CD4-positive, alpha-beta T cell (primary cell): ENCODE results near the gene NEBL. TPM values are rescaled to one million over a fixed set of nuclear protein-coding genes. Genes with fewer than 3 reads are reported as not detected.

Experiments
- ATAC-seq: fragments of 200-7000 bp; cut with Tn5 transposase; one replicate; pipeline ENCODE4 v1.10.0; 2022; ENCODE audit warnings: mild to moderate bottlenecking; ENCODE audit not compliant: poor library complexity
- CTCF ChIA-PET: fragments of 350-600 bp; sonication (Branson Sonifier 250); formaldehyde crosslinking; loops from one replicate; lab custom pipeline; 2021; ENCODE audit warnings: antibody characterized with exemption, inconsistent platforms; lab: Charles Lee
- POLR2A ChIA-PET: fragments of 350-600 bp; sonication (Branson Sonifier 250); formaldehyde crosslinking; loops from one replicate; lab custom pipeline; 2021; ENCODE audit warnings: antibody characterized with exemption, inconsistent platforms; lab: Charles Lee
- DNase-seq, 14 experiments: peaks; one replicate each; pipeline ENCODE4 v3.0.0-alpha.2; 2013 to 2020; ENCODE audit warnings: mixed read lengths in 2 of 14
- H3K27ac ChIP-seq, 2 donors: one replicate each; pipeline versions ENCODE4 v1.5.1 to v1.7.0; 2013; ENCODE audit warnings: low read length in 2 of 2, low read depth in 1 of 2, mild to moderate bottlenecking in 1 of 2
- H3K27me3 ChIP-seq, 2 experiments: 1 replicate in 1 of 2; 2 replicates in 1 of 2; pipeline versions ENCODE4 v1.6.1 to v1.7.0; 2013; ENCODE audit warnings: low read length in 2 of 2, control low read depth in 1 of 2, mild to moderate bottlenecking in 1 of 2, moderate library complexity in 1 of 2; ENCODE audit not compliant: insufficient read depth in 2 of 2, control insufficient read depth in 1 of 2
- H3K36me3 ChIP-seq: one replicate; pipeline ENCODE4 v1.6.1; 2013; ENCODE audit warnings: low read length, control low read depth; ENCODE audit not compliant: insufficient read depth
- H3K4me1 ChIP-seq: one replicate; pipeline ENCODE4 v1.6.1; 2013; ENCODE audit warnings: low read length, control low read depth; ENCODE audit not compliant: insufficient read depth
- H3K4me3 ChIP-seq: one replicate; pipeline ENCODE4 v1.5.1; 2013; ENCODE audit warnings: mild to moderate bottlenecking, low read length, moderate library complexity
- H3K9me3 ChIP-seq, 2 experiments: 1 replicate in 1 of 2; 2 replicates in 1 of 2; pipeline versions ENCODE4 v1.6.1 to v1.7.0; 2013; ENCODE audit warnings: low read length in 2 of 2, mild to moderate bottlenecking in 2 of 2, control low read depth in 1 of 2, moderate library complexity in 1 of 2; ENCODE audit not compliant: control insufficient read depth in 1 of 2, insufficient read depth in 1 of 2
- H3K27ac Mint-ChIP-seq: one replicate; pipeline ENCODE4 v1.8.0; 2020; ENCODE audit warnings: mixed read lengths
- H3K27me3 Mint-ChIP-seq: one replicate; pipeline ENCODE4 v1.8.0; 2021; ENCODE audit warnings: mixed read lengths
- H3K36me3 Mint-ChIP-seq: one replicate; pipeline ENCODE4 v1.8.0; 2021; ENCODE audit warnings: low read depth, mixed read lengths
- H3K4me1 Mint-ChIP-seq: one replicate; pipeline ENCODE4 v1.8.0; 2021; ENCODE audit warnings: low read depth, mixed read lengths
- H3K4me3 Mint-ChIP-seq: one replicate; pipeline ENCODE4 v1.8.0; 2020; ENCODE audit warnings: mild to moderate bottlenecking, mixed read lengths
- H3K9me3 Mint-ChIP-seq: one replicate; pipeline ENCODE4 v1.8.0; 2020; ENCODE audit warnings: mixed read lengths
- intact Hi-C, 2 experiments: fragments of 100-400 bp; cut with DNase I in 1 of 2; cut with micrococcal nuclease in 1 of 2; formaldehyde crosslinking; loops; one replicate each; pipeline versions ENCODE4 v1.15.1 to v1.9.0; 2023 to 2025; cut with DNase I, micrococcal nuclease
- total RNA-seq, 174 experiments: library from RNA in 2 of 174; stranded (reverse) in 2 of 174; gene quantifications; one replicate each; pipeline ENCODE4 v1.2.3 and lab custom pipeline; 2021 to 2026
- TF ChIP-seq, protein P1 (sequence below): fragments of 200-600 bp; IDR thresholded peaks from one replicate; pipeline ENCODE4 v1.8.0; 2022; ENCODE audit warnings: antibody characterized with exemption, mild to moderate bottlenecking

The NEBL gene
- total RNA-seq, 2 experiments from 2014 or later, result 0.17 to 0.22 TPM

DNA sequence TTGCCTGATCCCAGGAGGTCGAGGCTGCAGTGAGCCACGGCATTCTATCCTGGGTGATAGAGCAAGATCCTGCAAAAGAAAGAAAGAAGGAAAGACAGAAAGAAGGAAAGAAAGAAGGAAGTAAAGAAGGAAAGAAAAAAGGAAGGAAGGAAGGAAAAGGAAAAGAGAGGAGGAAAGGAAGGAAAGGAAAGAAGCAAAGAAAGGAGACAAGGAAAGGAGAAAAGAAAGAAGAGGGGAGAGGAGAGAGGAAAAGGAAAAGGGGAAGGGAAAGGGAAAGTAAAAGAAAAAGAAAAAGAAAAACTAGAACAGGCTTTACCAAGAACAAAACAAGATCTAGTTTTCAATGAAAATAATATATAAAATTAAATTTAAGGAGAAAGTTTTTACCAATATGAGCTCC is 15.0 kb downstream of the NEBL start:
- no peak for ATAC-seq
- Histone ChIP-seq H3K27me3 (no peaks in the 10 kb centered on the region), H3K4me1 (no peaks in the 10 kb centered on the region)

DNA sequence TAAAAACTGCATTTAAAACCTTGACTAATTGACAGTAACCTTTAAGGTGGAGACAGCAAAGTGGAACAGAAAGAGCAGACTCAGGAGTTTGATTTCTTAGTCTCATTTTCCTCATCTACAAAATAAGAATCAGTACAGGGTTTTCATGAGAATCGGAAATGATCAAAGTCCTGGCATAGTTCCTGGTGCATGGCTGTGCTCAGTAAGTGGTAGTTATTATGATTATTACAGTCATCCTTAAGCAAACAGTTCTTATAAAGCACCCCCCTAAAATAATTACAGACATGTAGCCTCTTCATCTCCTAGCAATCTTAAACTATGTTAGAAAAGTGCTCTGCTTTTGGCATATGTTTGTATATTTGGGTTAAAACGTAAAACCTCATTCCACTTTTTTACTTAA is 18.0 kb downstream of the NEBL start:
- Mint-ChIP-seq H3K27ac (no peak overlapping the region), H3K4me3 (no peak overlapping the region), H3K9me3 (no peaks in the 10 kb centered on the region), H3K27me3 (no peaks in the 10 kb centered on the region), H3K4me1 (no peaks in the 10 kb centered on the region), H3K36me3 (no peaks in the 10 kb centered on the region)
- intact Hi-C loops, result no loop called here
- Histone ChIP-seq H3K27ac (no peak overlapping the region), H3K27me3 (no peaks in the 10 kb centered on the region), H3K4me1 (no peaks in the 10 kb centered on the region), H3K9me3 (no peaks in the 10 kb centered on the region), H3K36me3 (no peaks in the 10 kb centered on the region), H3K4me3 (no peak overlapping the region)
- TF ChIP-seq, protein P1, sequence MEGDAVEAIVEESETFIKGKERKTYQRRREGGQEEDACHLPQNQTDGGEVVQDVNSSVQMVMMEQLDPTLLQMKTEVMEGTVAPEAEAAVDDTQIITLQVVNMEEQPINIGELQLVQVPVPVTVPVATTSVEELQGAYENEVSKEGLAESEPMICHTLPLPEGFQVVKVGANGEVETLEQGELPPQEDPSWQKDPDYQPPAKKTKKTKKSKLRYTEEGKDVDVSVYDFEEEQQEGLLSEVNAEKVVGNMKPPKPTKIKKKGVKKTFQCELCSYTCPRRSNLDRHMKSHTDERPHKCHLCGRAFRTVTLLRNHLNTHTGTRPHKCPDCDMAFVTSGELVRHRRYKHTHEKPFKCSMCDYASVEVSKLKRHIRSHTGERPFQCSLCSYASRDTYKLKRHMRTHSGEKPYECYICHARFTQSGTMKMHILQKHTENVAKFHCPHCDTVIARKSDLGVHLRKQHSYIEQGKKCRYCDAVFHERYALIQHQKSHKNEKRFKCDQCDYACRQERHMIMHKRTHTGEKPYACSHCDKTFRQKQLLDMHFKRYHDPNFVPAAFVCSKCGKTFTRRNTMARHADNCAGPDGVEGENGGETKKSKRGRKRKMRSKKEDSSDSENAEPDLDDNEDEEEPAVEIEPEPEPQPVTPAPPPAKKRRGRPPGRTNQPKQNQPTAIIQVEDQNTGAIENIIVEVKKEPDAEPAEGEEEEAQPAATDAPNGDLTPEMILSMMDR, result no peak
- ATAC-seq (no peak), DNase-seq (no peak)
- POLR2A ChIA-PET, result no interaction called here
- CTCF ChIA-PET, result no interaction called here

More for the DNA sequence above, 15.0 kb downstream of the NEBL start:
- H3K27ac Mint-ChIP-seq, result no peak overlapping the region
- no peak overlapping the region for H3K27ac ChIP-seq
- TF ChIP-seq, protein P1, result no peak
- intact Hi-C loops, result no loop called here
- ChIA-PET POLR2A (no interaction called here), CTCF (no interaction called here)
- H3K4me1 Mint-ChIP-seq, result no peaks in the 10 kb centered on the region
- H3K27me3 Mint-ChIP-seq, result no peaks in the 10 kb centered on the region
- H3K36me3 Mint-ChIP-seq, result no peaks in the 10 kb centered on the region
- H3K4me3 ChIP-seq, result no peak overlapping the region
- no peaks in the 10 kb centered on the region for H3K9me3 ChIP-seq
- no peaks in the 10 kb centered on the region for H3K36me3 ChIP-seq
- H3K4me3 Mint-ChIP-seq, result no peak overlapping the region
- no peak for DNase-seq
- H3K9me3 Mint-ChIP-seq, result no peaks in the 10 kb centered on the region

DNA sequence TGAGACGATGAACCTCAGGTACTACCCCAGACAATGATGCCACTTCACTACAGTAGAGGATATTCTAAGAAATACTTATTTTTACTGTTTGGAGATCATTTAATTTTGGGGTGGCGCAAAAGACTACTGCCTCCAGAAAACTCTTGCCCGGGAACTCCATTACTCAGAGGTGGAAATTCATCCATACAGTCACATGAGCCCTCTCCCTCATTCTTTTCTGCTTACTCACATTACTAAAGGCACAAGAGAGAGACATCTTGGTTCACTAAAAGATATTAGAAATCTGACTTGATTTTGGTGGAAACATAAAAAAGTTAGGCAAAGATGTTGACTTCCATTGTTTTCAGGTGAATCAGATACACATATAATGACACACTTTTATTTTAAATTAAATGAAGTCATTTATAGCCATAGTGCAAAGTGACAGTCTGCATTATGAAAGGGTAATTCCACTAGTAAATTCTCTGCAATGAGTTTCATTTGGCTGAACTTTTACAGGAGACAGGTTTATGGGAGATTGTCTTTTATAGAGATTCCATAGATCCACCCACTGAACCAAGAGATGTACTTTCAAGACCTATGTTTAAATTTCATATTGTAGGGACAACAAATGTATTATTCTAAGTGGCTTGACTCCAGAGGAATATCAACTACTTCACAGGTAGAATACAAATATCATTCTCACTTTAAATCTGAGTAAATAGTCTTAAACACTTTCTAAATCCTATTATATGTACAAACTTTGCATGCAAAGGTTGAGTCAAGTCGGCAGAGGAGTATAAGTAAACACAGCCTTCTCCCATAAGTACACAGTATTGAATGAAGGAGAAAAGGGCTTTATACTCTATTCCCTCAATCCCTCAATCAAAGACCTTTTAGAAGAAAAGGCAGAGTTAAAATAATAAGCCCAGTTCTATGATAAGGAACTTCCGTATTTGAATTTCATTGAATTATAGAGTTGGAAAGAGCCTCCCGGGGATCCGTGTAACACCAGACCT is 18.8 kb downstream of the NEBL start:
- H3K27me3 Mint-ChIP-seq, result no peaks in the 10 kb centered on the region
- H3K36me3 Mint-ChIP-seq, result no peaks in the 10 kb centered on the region
- DNase-seq (no peak), ATAC-seq (no peak)
- TF ChIP-seq, protein P1, result no peak
- Histone ChIP-seq H3K36me3 (no peaks in the 10 kb centered on the region), H3K9me3 (no peaks in the 10 kb centered on the region), H3K4me1 (no peaks in the 10 kb centered on the region), H3K27ac (no peak overlapping the region), H3K27me3 (no peaks in the 10 kb centered on the region), H3K4me3 (no peak overlapping the region)
- intact Hi-C loops, result no loop called here
- H3K9me3 Mint-ChIP-seq, result peaks cover under 1% of the 10 kb centered on the region
- H3K4me1 Mint-ChIP-seq, result no peaks in the 10 kb centered on the region
- H3K4me3 Mint-ChIP-seq, result no peak overlapping the region
- CTCF ChIA-PET, result no interaction called here
- POLR2A ChIA-PET, result no interaction called here
- no peak overlapping the region for H3K27ac Mint-ChIP-seq
